Thoracic aorta (tissue), 2 donors: Measurements from ENCODE around the gene TLE4. TPM values are rescaled to one million over a fixed set of nuclear protein-coding genes. Genes with fewer than 3 reads are reported as not detected.
A peak's percentile ranks its signal among the peaks of the same experiment; 100 is the strongest.

Experiments used
- ATAC-seq: fragments of 150-250 bp; one replicate; pipeline ENCODE4 v1.8.0; 2017; ENCODE audit warnings: low read depth; ENCODE audit not compliant: insufficient number of reproducible peaks, low FRiP score
- DNase-seq: peaks from one replicate; pipeline ENCODE4 v3.0.0-alpha.2; 2020; ENCODE audit warnings: low spot score
- H3K27ac ChIP-seq, 2 donors: fragments of 200-600 bp; sonication (generic); 1 replicate in 1 of 2; 2 replicates in 1 of 2; pipeline ENCODE4 v1.5.1; 2016; ENCODE audit warnings: mild to moderate bottlenecking in 2 of 2, moderate library complexity in 2 of 2
- H3K27me3 ChIP-seq: fragments of 200-600 bp; sonication (generic); replicated peaks from 2 replicates; pipeline ENCODE4 v1.6.0; 2016; ENCODE audit warnings: mild to moderate bottlenecking; ENCODE audit not compliant: insufficient read depth
- H3K36me3 ChIP-seq: fragments of 200-600 bp; sonication (generic); one replicate; pipeline ENCODE4 v1.5.1; 2016
- H3K4me1 ChIP-seq, 2 donors: fragments of 200-600 bp; sonication (generic); 1 replicate in 1 of 2; 2 replicates in 1 of 2; pipeline versions ENCODE4 v1.5.1 to v1.6.0; 2016; ENCODE audit warnings: low read depth in 2 of 2, mild to moderate bottlenecking in 1 of 2; ENCODE audit not compliant: control insufficient read depth in 1 of 2
- H3K4me3 ChIP-seq: fragments of 200-600 bp; sonication (generic); 2 replicates; pipeline ENCODE4 v1.5.1; 2016; ENCODE audit warnings: mild to moderate bottlenecking
- H3K9me3 ChIP-seq: fragments of 200-600 bp; sonication (generic); 2 replicates; pipeline ENCODE4 v1.5.1; 2016
- CTCF ChIP-seq: fragments of 200-600 bp; sonication (generic); IDR thresholded peaks from one replicate; pipeline ENCODE4 v1.5.1; 2019; ENCODE audit warnings: antibody characterized with exemption
- total RNA-seq, 2 donors: library from RNA; depleted of rRNA; stranded (reverse); fragments of >200 nt; gene quantifications; one replicate each; pipeline versions ENCODE4 v1.1.0 to v1.2.3, GENCODE V29; 2016

Gene TLE4
- total RNA-seq, 2 donors from 2014 or later: 19.7 to 44.1 TPM

- H3K9me3 ChIP-seq: no peaks in the 10 kb centered on the region
- no peaks in the 10 kb centered on the region for H3K36me3 ChIP-seq
- H3K27ac ChIP-seq: no peak overlapping the region
- no peak for TF ChIP-seq CTCF
- no peak overlapping the region for H3K4me3 ChIP-seq
- DNase-seq (no peak), ATAC-seq (no peak)
- no peaks in the 10 kb centered on the region for H3K27me3 ChIP-seq
- H3K4me1 ChIP-seq: peaks cover 5 to 7% of the 10 kb centered on the region in 2 donors
Observed at GRCh38 chr9:79759460-79759859, 187.7 kb downstream of the TLE4 start.

- TF ChIP-seq CTCF: no peak
- ATAC-seq: no peak
- no peaks in the 10 kb centered on the region for H3K9me3 ChIP-seq
Observed at GRCh38 chr9:79762070-79762469, 190.3 kb downstream of the TLE4 start.

GRCh38 chr9:79763671-79764285 is 192.0 kb downstream of the TLE4 start:
- H3K36me3 ChIP-seq: no peaks in the 10 kb centered on the region
- TF ChIP-seq CTCF: no peak
- no peak overlapping the region for H3K4me3 ChIP-seq
- peaks cover 5 to 12% of the 10 kb centered on the region in 2 donors for H3K4me1 ChIP-seq
- no peak overlapping the region for H3K27ac ChIP-seq
- ATAC-seq (no peak), DNase-seq (no peak)
- H3K27me3 ChIP-seq: no peaks in the 10 kb centered on the region
- H3K9me3 ChIP-seq: no peaks in the 10 kb centered on the region

More at GRCh38 chr9:79762070-79762469, 190.3 kb downstream of the TLE4 start:
- no peaks in the 10 kb centered on the region for H3K36me3 ChIP-seq
- H3K4me1 ChIP-seq: peaks cover 5 to 12% of the 10 kb centered on the region in 2 donors
- DNase-seq: no peak
- no peak overlapping the region for H3K27ac ChIP-seq
- H3K27me3 ChIP-seq: no peaks in the 10 kb centered on the region
- no peak overlapping the region for H3K4me3 ChIP-seq

GRCh38 chr9:79764374-79764773 is 192.6 kb downstream of the TLE4 start:
- Histone ChIP-seq H3K36me3 (no peaks in the 10 kb centered on the region), H3K27ac (no peak overlapping the region), H3K4me3 (no peak overlapping the region), H3K27me3 (no peaks in the 10 kb centered on the region), H3K9me3 (no peaks in the 10 kb centered on the region), H3K4me1 (peaks cover 5 to 12% of the 10 kb centered on the region in 2 donors)
- no peak for TF ChIP-seq CTCF
- ATAC-seq: peak; percentile 68
- no peak for DNase-seq

- H3K36me3 ChIP-seq: no peaks in the 10 kb centered on the region
- ATAC-seq (no peak), DNase-seq (no peak)
- no peaks in the 10 kb centered on the region for H3K9me3 ChIP-seq
- H3K4me1 ChIP-seq: peaks cover 5 to 12% of the 10 kb centered on the region in 2 donors
- H3K27ac ChIP-seq: no peak overlapping the region
- no peak for TF ChIP-seq CTCF
- H3K27me3 ChIP-seq: no peaks in the 10 kb centered on the region
- no peak overlapping the region for H3K4me3 ChIP-seq
Observed at GRCh38 chr9:79765466-79765865, 193.7 kb downstream of the TLE4 start.
